Stimulated activated CD8-positive, alpha-beta memory T cell treated with anti-CD3 and anti-CD28 coated beads, Interleukin-4, amount 100 ng/mL, for 1 hour (primary cell): Measurements from ENCODE around the gene NTSR1.
"Not testable (repeated sequence)": the region's sequence is repeated elsewhere in the genome, so short reads cannot be mapped to it uniquely, and the experiment has no call there.

Experiments
- DNase-seq, 2 donors: peaks; one replicate each; pipeline ENCODE4 v3.0.0-alpha.2; 2020; ENCODE audit warnings: low read depth in 2 of 2, low spot score in 1 of 2

Gene NTSR1

GRCh38 chr20:62671765-62672164 is 36.9 kb upstream of the NTSR1 start:
- no peak for DNase-seq

GRCh38 chr20:62674370-62674769 is 34.3 kb upstream of the NTSR1 start:
- no peak for DNase-seq

GRCh38 chr20:62675156-62675876 is 33.3 kb upstream of the NTSR1 start:
- DNase-seq: no peak

- no peak for DNase-seq
These were observed 32.8 kb upstream of the NTSR1 start for GRCh38 chr20:62675877-62676260.

- DNase-seq: no peak
These were observed 31.7 kb upstream of the NTSR1 start for GRCh38 chr20:62676976-62677375.

- DNase-seq: no peak
These were observed 31.0 kb upstream of the NTSR1 start for GRCh38 chr20:62677678-62678077.

GRCh38 chr20:62678553-62678952 is 30.1 kb upstream of the NTSR1 start:
- no peak for DNase-seq

- no peak for DNase-seq
These were observed 28.6 kb upstream of the NTSR1 start for GRCh38 chr20:62679978-62680589.

GRCh38 chr20:62682912-62683517 is 25.6 kb upstream of the NTSR1 start:
- no peak for DNase-seq

- not testable (repeated sequence) for DNase-seq
These were observed 24.8 kb upstream of the NTSR1 start for GRCh38 chr20:62683660-62684322.

- DNase-seq: no peak
These were observed 23.7 kb upstream of the NTSR1 start for GRCh38 chr20:62684981-62685380.

- no peak for DNase-seq
These were observed 22.7 kb upstream of the NTSR1 start for GRCh38 chr20:62685781-62686555.

GRCh38 chr20:62686869-62687830 is 21.5 kb upstream of the NTSR1 start:
- no peak for DNase-seq

GRCh38 chr20:62688083-62688482 is 20.6 kb upstream of the NTSR1 start:
- no peak for DNase-seq

GRCh38 chr20:62688855-62689460 is 19.7 kb upstream of the NTSR1 start:
- DNase-seq: no peak

- DNase-seq: no peak
These were observed 18.8 kb upstream of the NTSR1 start for GRCh38 chr20:62689861-62690260.

- DNase-seq: no peak
These were observed 18.3 kb upstream of the NTSR1 start for GRCh38 chr20:62690261-62690820.

GRCh38 chr20:62691487-62691886 is 17.1 kb upstream of the NTSR1 start:
- no peak for DNase-seq

- no peak for DNase-seq
These were observed 16.5 kb upstream of the NTSR1 start for GRCh38 chr20:62692176-62692575.
